ENCODE data around the gene UGT1A8. TPM values are rescaled to one million over a fixed set of nuclear protein-coding genes. Genes with fewer than 3 reads are reported as not detected.
"Not testable (repeated sequence)": the region's sequence is repeated elsewhere in the genome, so short reads cannot be mapped to it uniquely, and the experiment has no call there.

The UGT1A8 gene
- total RNA-seq, 2 experiments from 2014 or later: not detected

GRCh38 chr2:233602076-233602475 is 15.4 kb upstream of the UGT1A8 start:
- CTCF ChIA-PET: interaction anchor here (1.8 kb wide), 1 partner anchor 110 kb away, joined by 6 read pairs; the partner anchor contains the start of gene UGT1A5
- Mint-ChIP-seq H3K27ac (no peak overlapping the region), H3K36me3 (no peaks in the 10 kb centered on the region)

DNA sequence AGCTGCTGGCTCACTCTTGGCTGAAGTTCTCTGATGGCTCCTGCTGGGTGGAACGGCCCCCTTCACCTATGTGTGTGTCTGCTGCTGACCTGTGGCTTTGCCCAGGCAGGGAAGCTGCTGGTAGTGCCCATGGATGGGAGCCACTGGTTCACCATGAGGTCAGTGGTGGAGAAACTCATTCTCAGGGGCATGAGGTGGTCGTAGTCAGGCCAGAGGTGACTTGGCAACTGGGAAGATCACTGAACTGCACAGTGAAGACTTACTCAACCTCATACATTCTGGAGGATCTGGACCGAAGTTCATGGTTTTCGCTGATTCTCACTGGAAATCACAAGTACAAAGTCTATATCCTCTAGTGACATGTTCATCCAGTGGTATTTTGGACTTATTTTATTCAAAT is 13.9 kb upstream of the UGT1A8 start:
- Mint-ChIP-seq H3K36me3 (no peaks in the 10 kb centered on the region), H3K9me3 (peaks cover 5% of the 10 kb centered on the region), H3K4me3 (no peak overlapping the region), H3K4me1 (ENCODE audit: low read depth) (no peaks in the 10 kb centered on the region), H3K27ac (no peak overlapping the region), H3K27me3 (peaks cover 21% of the 10 kb centered on the region)
- CTCF ChIA-PET: no interaction called here
- DNase-seq: no peak
- POLR2A ChIA-PET: no interaction called here
- intact Hi-C loops (cut with micrococcal nuclease): no loop called here

More at GRCh38 chr2:233602076-233602475, 15.4 kb upstream of the UGT1A8 start:
- intact Hi-C loops (cut with micrococcal nuclease): no loop called here
- peaks cover 23% of the 10 kb centered on the region for H3K27me3 Mint-ChIP-seq
- no peak overlapping the region for H3K4me3 Mint-ChIP-seq
- POLR2A ChIA-PET: no interaction called here
- no peaks in the 10 kb centered on the region for H3K4me1 Mint-ChIP-seq (ENCODE audit: low read depth)
- DNase-seq: no peak
- peaks cover 5% of the 10 kb centered on the region for H3K9me3 Mint-ChIP-seq

GRCh38 chr2:233604826-233605225 is 12.6 kb upstream of the UGT1A8 start:
- no peak overlapping the region for H3K4me3 Mint-ChIP-seq
- no peak overlapping the region for H3K27ac Mint-ChIP-seq
- H3K9me3 Mint-ChIP-seq: peaks cover 5% of the 10 kb centered on the region
- POLR2A ChIA-PET: no interaction called here
- DNase-seq: no peak
- H3K36me3 Mint-ChIP-seq: no peaks in the 10 kb centered on the region
- CTCF ChIA-PET: no interaction called here
- H3K27me3 Mint-ChIP-seq: peaks cover 19% of the 10 kb centered on the region
- no peaks in the 10 kb centered on the region for H3K4me1 Mint-ChIP-seq (ENCODE audit: low read depth)
- intact Hi-C loops (cut with micrococcal nuclease): no loop called here

GRCh38 chr2:233605680-233606079 is 11.8 kb upstream of the UGT1A8 start:
- H3K27me3 Mint-ChIP-seq: peaks cover 14% of the 10 kb centered on the region
- no peaks in the 10 kb centered on the region for H3K4me1 Mint-ChIP-seq (ENCODE audit: low read depth)
- peaks cover under 1% of the 10 kb centered on the region for H3K36me3 Mint-ChIP-seq
- H3K9me3 Mint-ChIP-seq: peaks cover 10% of the 10 kb centered on the region
- H3K27ac Mint-ChIP-seq: no peak overlapping the region
- intact Hi-C loops (cut with micrococcal nuclease): no loop called here
- ChIA-PET POLR2A (no interaction called here), CTCF (no interaction called here)
- H3K4me3 Mint-ChIP-seq: no peak overlapping the region
- DNase-seq: no peak

DNA sequence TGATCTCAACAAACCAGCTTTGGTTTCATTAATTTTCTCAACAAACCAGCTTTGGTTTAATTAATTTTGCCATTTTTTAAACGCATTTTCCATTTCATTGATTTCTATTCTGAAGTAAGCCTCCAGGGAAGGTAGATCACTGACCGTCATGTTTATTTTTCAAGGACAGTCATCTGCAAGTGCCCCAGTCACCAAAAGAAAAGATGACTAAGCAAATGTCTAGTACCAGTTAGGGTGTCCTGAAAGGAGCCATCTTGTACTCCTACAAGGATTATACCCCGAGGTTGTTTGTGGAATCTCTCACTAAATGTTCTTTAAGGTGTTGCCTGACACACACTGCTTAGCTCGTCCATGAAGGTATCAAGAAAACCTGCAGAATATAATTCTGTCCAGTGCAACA is 6.1 kb upstream of the UGT1A8 start:
- H3K27ac Mint-ChIP-seq: no peak overlapping the region
- DNase-seq: no peak
- intact Hi-C loops (cut with micrococcal nuclease): no loop called here

GRCh38 chr2:233620204-233620603 is 2.8 kb downstream of the UGT1A8 start:
- Mint-ChIP-seq H3K27me3 (peaks cover 46% of the 10 kb centered on the region), H3K36me3 (no peaks in the 10 kb centered on the region), H3K4me3 (no peak overlapping the region), H3K27ac (no peak overlapping the region), H3K4me1 (ENCODE audit: low read depth) (no peaks in the 10 kb centered on the region), H3K9me3 (peaks cover 3% of the 10 kb centered on the region)
- CTCF ChIA-PET: no interaction called here
- POLR2A ChIA-PET: no interaction called here
- no peak for DNase-seq
- intact Hi-C loops (cut with micrococcal nuclease): no loop called here

More for the DNA sequence above, 6.1 kb upstream of the UGT1A8 start:
- CTCF ChIA-PET: no interaction called here
- Mint-ChIP-seq H3K4me3 (no peak overlapping the region), H3K9me3 (peaks cover 29% of the 10 kb centered on the region), H3K27me3 (peaks cover 29% of the 10 kb centered on the region), H3K36me3 (peaks cover 5% of the 10 kb centered on the region), H3K4me1 (ENCODE audit: low read depth) (no peaks in the 10 kb centered on the region)
- POLR2A ChIA-PET: no interaction called here

DNA sequence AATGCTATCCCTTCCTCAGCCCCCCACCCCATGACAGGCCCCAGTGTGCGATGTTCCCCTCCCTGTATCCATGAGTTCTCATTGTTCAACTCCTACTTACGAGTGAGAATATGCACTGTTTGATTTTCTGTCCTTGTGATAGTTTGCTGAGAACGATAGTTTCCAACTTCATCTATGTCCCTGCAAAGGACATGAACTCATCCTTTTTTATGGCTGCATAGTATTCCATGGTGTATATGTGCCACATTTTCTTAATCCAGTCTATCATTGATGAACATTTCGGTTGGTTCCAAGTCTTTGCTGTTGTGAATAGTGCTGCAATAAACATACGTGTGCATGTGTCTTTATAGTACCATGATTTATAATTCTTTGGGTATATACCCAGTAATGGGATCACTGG is 4.4 kb downstream of the UGT1A8 start:
- intact Hi-C loops (cut with micrococcal nuclease); H3K9me3 Mint-ChIP-seq; DNase-seq; H3K4me3 Mint-ChIP-seq; H3K4me1 Mint-ChIP-seq (ENCODE audit: low read depth); CTCF ChIA-PET; POLR2A ChIA-PET; H3K27ac Mint-ChIP-seq; H3K36me3 Mint-ChIP-seq: not testable (repeated sequence)
- H3K27me3 Mint-ChIP-seq: peaks cover 40% of the 10 kb centered on the region

- H3K4me3 Mint-ChIP-seq: no peak overlapping the region
- ChIA-PET POLR2A (interaction anchor here (0.6 kb wide), 1 partner anchor 109 kb away, joined by 5 read pairs; no protein-coding TSS in a partner anchor), CTCF (no interaction called here)
- no peak for DNase-seq
- H3K4me1 Mint-ChIP-seq (ENCODE audit: low read depth): no peaks in the 10 kb centered on the region
- no peak overlapping the region for H3K27ac Mint-ChIP-seq
- peaks cover 20% of the 10 kb centered on the region for H3K27me3 Mint-ChIP-seq
- intact Hi-C loops (cut with micrococcal nuclease): no loop called here
- peaks cover 2% of the 10 kb centered on the region for H3K36me3 Mint-ChIP-seq
- peaks cover 27% of the 10 kb centered on the region for H3K9me3 Mint-ChIP-seq
Measured at GRCh38 chr2:233627331-233628025, 10.0 kb downstream of the UGT1A8 start.

DNA sequence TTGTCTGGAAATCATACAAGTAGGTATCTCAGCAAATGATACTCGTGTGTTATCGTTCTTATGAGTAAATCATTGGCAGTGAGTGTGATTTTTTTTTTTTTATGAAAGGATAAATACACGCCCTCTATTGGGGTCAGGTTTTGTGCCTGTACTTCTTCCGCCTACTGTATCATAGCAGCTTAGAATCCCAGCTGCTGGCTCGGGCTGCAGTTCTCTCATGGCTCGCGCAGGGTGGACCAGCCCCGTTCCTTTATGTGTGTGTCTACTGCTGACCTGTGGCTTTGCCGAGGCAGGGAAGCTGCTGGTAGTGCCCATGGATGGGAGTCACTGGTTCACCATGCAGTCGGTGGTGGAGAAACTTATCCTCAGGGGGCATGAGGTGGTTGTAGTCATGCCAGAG is 18.9 kb downstream of the UGT1A8 start, which contains the start of gene UGT1A10:
Gene UGT1A10, plus strand, starts transcription at position 143 of the 400 bp plus-strand sequence. Its CDS starts 75 bp downstream, at position 218.
- POLR2A ChIA-PET; intact Hi-C loops (cut with micrococcal nuclease); H3K4me3 Mint-ChIP-seq; H3K9me3 Mint-ChIP-seq; H3K36me3 Mint-ChIP-seq; CTCF ChIA-PET; DNase-seq; H3K4me1 Mint-ChIP-seq (ENCODE audit: low read depth); H3K27ac Mint-ChIP-seq: not testable (repeated sequence)
- peaks cover 12% of the 10 kb centered on the region for H3K27me3 Mint-ChIP-seq

GRCh38 chr2:233638836-233639235 is 21.4 kb downstream of the UGT1A8 start:
- no peak for DNase-seq
- H3K4me1 Mint-ChIP-seq (ENCODE audit: low read depth): peaks cover 7% of the 10 kb centered on the region
- peaks cover 12% of the 10 kb centered on the region for H3K27me3 Mint-ChIP-seq
- no peak overlapping the region for H3K4me3 Mint-ChIP-seq
- no peak overlapping the region for H3K27ac Mint-ChIP-seq
- CTCF ChIA-PET: no interaction called here
- H3K9me3 Mint-ChIP-seq: peaks cover 2% of the 10 kb centered on the region
- intact Hi-C loops (cut with micrococcal nuclease): no loop called here
- POLR2A ChIA-PET: no interaction called here
- H3K36me3 Mint-ChIP-seq: no peaks in the 10 kb centered on the region

GRCh38 chr2:233639860-233640259 is 22.4 kb downstream of the UGT1A8 start:
- Mint-ChIP-seq H3K4me3 (no peak overlapping the region), H3K27me3 (peaks cover 10% of the 10 kb centered on the region), H3K27ac (no peak overlapping the region), H3K9me3 (peaks cover 4% of the 10 kb centered on the region), H3K4me1 (ENCODE audit: low read depth) (peaks cover 7% of the 10 kb centered on the region), H3K36me3 (no peaks in the 10 kb centered on the region)
- ChIA-PET POLR2A (no interaction called here), CTCF (no interaction called here)
- no peak for DNase-seq
- intact Hi-C loops (cut with micrococcal nuclease): no loop called here

- Mint-ChIP-seq H3K27ac (no peak overlapping the region), H3K27me3 (peaks cover 16% of the 10 kb centered on the region), H3K4me3 (no peak overlapping the region), H3K9me3 (peaks cover 21% of the 10 kb centered on the region), H3K36me3 (peaks cover 10% of the 10 kb centered on the region), H3K4me1 (ENCODE audit: low read depth) (peaks cover 7% of the 10 kb centered on the region)
- no peak for DNase-seq
- intact Hi-C loops (cut with micrococcal nuclease): no loop called here
- ChIA-PET CTCF (no interaction called here), POLR2A (no interaction called here)
Measured at GRCh38 chr2:233643128-233643527, 25.7 kb downstream of the UGT1A8 start.

GRCh38 chr2:233646033-233646432 is 28.6 kb downstream of the UGT1A8 start:
- H3K27ac Mint-ChIP-seq, H3K4me3 Mint-ChIP-seq: not testable (repeated sequence)

More at GRCh38 chr2:233646033-233646432, 28.6 kb downstream of the UGT1A8 start:
- H3K4me1 Mint-ChIP-seq (ENCODE audit: low read depth); CTCF ChIA-PET; H3K36me3 Mint-ChIP-seq; DNase-seq; intact Hi-C loops (cut with micrococcal nuclease); POLR2A ChIA-PET: not testable (repeated sequence)
- H3K27me3 Mint-ChIP-seq: peaks cover 20% of the 10 kb centered on the region
- H3K9me3 Mint-ChIP-seq: peaks cover 21% of the 10 kb centered on the region

Data from activated CD4-positive, alpha-beta memory T cell treated with anti-CD3 and anti-CD28 coated beads for 36 hours (primary cell).